Endothelial cell of umbilical vein (primary cell): ENCODE results near the gene NHLRC4. TPM values are rescaled to one million over a fixed set of nuclear protein-coding genes. Genes with fewer than 3 reads are reported as not detected.

Experiments used
- BruUV-seq: library from RNA; stranded (reverse); fragments of 400-500 nt; replicated peaks from 2 replicates; lab custom pipeline; 2021; lab: Mats Ljungman, UMichigan
- CTCF ChIA-PET: fragments of 300-600, 350-600 bp; sonication (Branson Sonifier 250); formaldehyde crosslinking; loops from one replicate; lab custom pipeline; 2021; ENCODE audit warnings: antibody characterized with exemption, inconsistent platforms; lab: Charles Lee
- POLR2A ChIA-PET: fragments of 300-600, 350-600 bp; sonication (Branson Sonifier 250); formaldehyde crosslinking; loops from one replicate; lab custom pipeline; 2021; ENCODE audit warnings: antibody characterized with exemption, inconsistent platforms; lab: Charles Lee
- DNase-seq: peaks from one replicate; pipeline ENCODE4 v3.0.0-alpha.2; 2011; ENCODE audit warnings: low read depth, low spot score
- FAIRE-seq: peaks from 2 replicates; lab custom pipeline; 2011; peaks lifted over from hg19 to GRCh38; lab: Jason Lieb, UNC
- H2AFZ ChIP-seq: 2 replicates; pipeline ENCODE4 v1.6.0; 2012; ENCODE audit warnings: low read depth, low read length, control low read depth, inconsistent platforms
- H3K27ac ChIP-seq: 2 replicates; pipeline ENCODE4 v1.5.1; 2011; ENCODE audit warnings: low read depth, mild to moderate bottlenecking, control low read depth, low read length, moderate library complexity; ENCODE audit not compliant: insufficient read depth
- H3K27me3 ChIP-seq, 2 experiments: 2 replicates each; pipeline versions ENCODE4 v1.6.0 to v1.6.1; 2011; ENCODE audit warnings: low read length in 2 of 2, mixed read lengths in 1 of 2; ENCODE audit not compliant: control insufficient read depth in 2 of 2, insufficient read depth in 2 of 2
- H3K36me3 ChIP-seq, 2 experiments: 2 replicates in 1 of 2; 3 replicates in 1 of 2; pipeline ENCODE4 v1.5.1; 2011; ENCODE audit warnings: low read length in 2 of 2, mild to moderate bottlenecking in 1 of 2, moderate library complexity in 1 of 2; ENCODE audit not compliant: control insufficient read depth in 2 of 2, insufficient read depth in 2 of 2; ENCODE audit errors: extremely low read depth in 1 of 2
- H3K4me1 ChIP-seq: 3 replicates; pipeline ENCODE4 v1.5.1; 2011; ENCODE audit warnings: mild to moderate bottlenecking, low read length; ENCODE audit not compliant: control insufficient read depth, insufficient read depth; ENCODE audit errors: extremely low read depth
- H3K4me2 ChIP-seq: 2 replicates; pipeline ENCODE4 v1.6.1; 2011; ENCODE audit warnings: low read length, control low read depth, mixed read lengths; ENCODE audit not compliant: insufficient read depth
- H3K4me3 ChIP-seq, 3 experiments: fragments of 200-600 bp in 1 of 3; sonication (generic), shearing (Covaris generic) in 1 of 3; replicated peaks in 1 of 3; 2 replicates each; pipeline ENCODE4 v1.5.1; 2011 to 2016; ENCODE audit warnings: control low read depth in 3 of 3, low read length in 3 of 3, mild to moderate bottlenecking in 2 of 3, inconsistent platforms in 1 of 3, low read depth in 1 of 3, moderate library complexity in 1 of 3; ENCODE audit not compliant: insufficient read depth in 1 of 3
- H3K79me2 ChIP-seq: 2 replicates; pipeline ENCODE4 v1.6.0; 2012; ENCODE audit warnings: low read length, inconsistent platforms; ENCODE audit not compliant: control insufficient read depth, insufficient read depth
- H3K9ac ChIP-seq: replicated peaks from 2 replicates; pipeline ENCODE3; 2011; ENCODE audit warnings: low read length, control low read depth; ENCODE audit not compliant: insufficient read depth; ENCODE audit errors: extremely low read depth
- H3K9me1 ChIP-seq: replicated peaks from 3 replicates; pipeline ENCODE4 v1.6.0; 2011; ENCODE audit warnings: mild to moderate bottlenecking, low read length; ENCODE audit not compliant: control insufficient read depth, insufficient read depth; ENCODE audit errors: extremely low read depth
- H3K9me3 ChIP-seq: replicated peaks from 2 replicates; pipeline ENCODE4 v1.5.1; 2012; ENCODE audit warnings: low read length, inconsistent platforms; ENCODE audit not compliant: control insufficient read depth, insufficient read depth
- H4K20me1 ChIP-seq: replicated peaks from 2 replicates; pipeline ENCODE3; 2011; ENCODE audit warnings: mild to moderate bottlenecking, low read length; ENCODE audit not compliant: control insufficient read depth, insufficient read depth; ENCODE audit errors: extremely low read depth
- EZH2 ChIP-seq: IDR thresholded peaks from 2 replicates; pipeline ENCODE4 v1.6.1; 2012; ENCODE audit warnings: borderline replicate concordance, low read depth, mild to moderate bottlenecking, moderate library complexity, low read length, inconsistent platforms; ENCODE audit not compliant: severe bottlenecking
- FOS ChIP-seq: IDR thresholded peaks from 2 replicates; pipeline ENCODE4 v1.6.1; 2011; ENCODE audit warnings: mild to moderate bottlenecking, low read length, moderate library complexity, borderline replicate concordance; ENCODE audit not compliant: insufficient read depth
- GATA2 ChIP-seq: IDR thresholded peaks from 2 replicates; pipeline ENCODE4 v1.7.0; 2011; ENCODE audit warnings: low read depth, mild to moderate bottlenecking, moderate library complexity, mixed read lengths, low read length; ENCODE audit not compliant: insufficient read length, insufficient read depth
- JUN ChIP-seq: IDR thresholded peaks from 2 replicates; pipeline ENCODE4 v1.6.1; 2011; ENCODE audit warnings: borderline replicate concordance, low read depth; ENCODE audit not compliant: insufficient read length, insufficient read depth
- MYC ChIP-seq: IDR thresholded peaks from one replicate; pipeline ENCODE4 v1.6.1; 2011; ENCODE audit warnings: mild to moderate bottlenecking, low read depth, low read length
- POLR2A ChIP-seq: IDR thresholded peaks from 2 replicates; pipeline ENCODE4 v1.6.1; 2012; ENCODE audit warnings: low read depth, mild to moderate bottlenecking, control low read depth, low read length
- POLR2AphosphoS5 ChIP-seq: IDR thresholded peaks from 2 replicates; pipeline ENCODE4 v1.6.1; 2012; ENCODE audit warnings: low read depth, mild to moderate bottlenecking, control low read depth, low read length, moderate library complexity; ENCODE audit not compliant: insufficient read depth
- dilution Hi-C: fragments of 300-500 bp; cut with MboI; formaldehyde crosslinking; loops from one replicate; pipeline ENCODE4 v1.15.0; 2019; ENCODE audit warnings: low sequenced_read_pairs; ENCODE audit not compliant: extremely low pct_ligation_motif_present
- intact Hi-C: fragments of 100-400 bp; cut with micrococcal nuclease; formaldehyde crosslinking; loops from one replicate; pipeline ENCODE4 v1.10.0; 2022
- polyA plus RNA-seq, 4 experiments: library from polyadenylated mRNA; depleted of rRNA in 3 of 4; stranded (reverse) in 3 of 4; unstranded in 1 of 4; fragments of >200 nt; gene quantifications; 2 replicates each; pipeline versions ENCODE4 v1.2.1 to v1.2.3, GENCODE V29; 2011 to 2012; ENCODE audit warnings: missing spikeins in 1 of 4
- total RNA-seq: library from RNA; stranded (reverse); gene quantifications from 2 replicates; pipeline ENCODE4 v1.2.3, GENCODE V29; 2021
- TF ChIP-seq, protein P1 (sequence below): IDR thresholded peaks from 2 replicates; pipeline ENCODE4 v1.6.1; 2011; ENCODE audit not compliant: insufficient read depth, insufficient read length
- TF ChIP-seq, protein P2 (sequence below), 2 donors: IDR thresholded peaks; 1 replicate in 1 of 2; 2 replicates in 1 of 2; pipeline ENCODE4 v1.5.1; 2011; ENCODE audit warnings: low read length in 2 of 2, mild to moderate bottlenecking in 2 of 2, moderate library complexity in 2 of 2, control low read depth in 1 of 2, inconsistent platforms in 1 of 2, low read depth in 1 of 2; ENCODE audit not compliant: insufficient read depth in 1 of 2; ENCODE audit errors: extremely low read depth in 1 of 2

Gene NHLRC4
- total and polyA plus RNA-seq, 2 donors (not counting 3 experiments of a cell fraction or from before 2014, with no cell fraction given): 0.73 to 0.94 TPM

DNA sequence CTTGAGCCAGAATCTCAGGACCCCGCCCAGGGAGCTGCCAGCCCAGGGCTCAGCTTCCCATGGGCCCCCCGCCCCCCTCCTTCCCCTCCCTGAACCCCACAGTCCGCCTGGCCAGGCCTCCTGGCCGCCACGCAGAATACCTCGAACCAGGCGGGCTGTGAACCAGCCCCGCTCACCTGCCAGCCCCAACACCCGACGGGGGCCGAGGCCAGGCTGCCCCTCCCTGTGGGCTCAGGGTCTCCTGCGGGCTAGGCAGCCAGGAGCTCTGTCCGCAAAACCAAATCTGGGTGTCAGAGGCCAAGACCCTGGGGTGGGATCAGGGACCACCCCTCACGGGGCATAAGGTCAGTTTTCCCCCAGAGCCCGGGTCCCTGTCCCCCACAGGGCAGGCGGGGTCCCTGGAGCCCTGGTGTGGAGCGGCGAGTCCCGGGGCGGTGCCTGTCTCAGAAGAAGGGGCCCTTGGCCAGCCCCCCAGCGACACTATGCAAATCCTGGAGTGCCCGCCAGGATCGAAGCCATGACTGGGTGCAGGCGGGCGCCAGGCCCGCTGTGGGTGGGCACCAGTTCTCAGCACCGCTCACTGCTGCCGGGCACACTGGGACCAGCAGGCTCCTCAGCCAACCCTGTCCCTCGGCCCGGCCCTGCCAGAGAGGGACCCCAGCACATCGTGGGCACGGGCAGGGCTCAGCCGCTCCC is 13.1 kb upstream of the NHLRC4 start:
- Histone ChIP-seq H3K79me2 (peaks cover under 1% of the 10 kb centered on the region), H2AFZ (no peak overlapping the region), H4K20me1 (no peaks in the 10 kb centered on the region), H3K27me3 (no peaks in the 10 kb centered on the region), H3K9ac (no peak overlapping the region), H3K4me2 (no peak overlapping the region), H3K9me1 (no peaks in the 10 kb centered on the region), H3K36me3 (peaks cover 0 to 11% of the 10 kb centered on the region in 2 experiments), H3K27ac (no peak overlapping the region), H3K4me1 (peaks cover 6% of the 10 kb centered on the region), H3K4me3 (no peak overlapping the region), H3K9me3 (no peaks in the 10 kb centered on the region)
- ChIA-PET CTCF (interaction anchor here (0.7 to 2.8 kb wide), 4 partner anchors 10 to 26 kb away, joined by 3 to 9 read pairs (median 4); partner anchors contain the start of gene NHLRC4), POLR2A (no interaction called here)
- FAIRE-seq (no peak), DNase-seq (no peak)
- intact Hi-C loops: no loop called here
- TF ChIP-seq FOS: no peak
- TF ChIP-seq JUN: no peak
- TF ChIP-seq, protein P1, sequence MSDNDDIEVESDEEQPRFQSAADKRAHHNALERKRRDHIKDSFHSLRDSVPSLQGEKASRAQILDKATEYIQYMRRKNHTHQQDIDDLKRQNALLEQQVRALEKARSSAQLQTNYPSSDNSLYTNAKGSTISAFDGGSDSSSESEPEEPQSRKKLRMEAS: no peak
- TF ChIP-seq, protein P2, sequence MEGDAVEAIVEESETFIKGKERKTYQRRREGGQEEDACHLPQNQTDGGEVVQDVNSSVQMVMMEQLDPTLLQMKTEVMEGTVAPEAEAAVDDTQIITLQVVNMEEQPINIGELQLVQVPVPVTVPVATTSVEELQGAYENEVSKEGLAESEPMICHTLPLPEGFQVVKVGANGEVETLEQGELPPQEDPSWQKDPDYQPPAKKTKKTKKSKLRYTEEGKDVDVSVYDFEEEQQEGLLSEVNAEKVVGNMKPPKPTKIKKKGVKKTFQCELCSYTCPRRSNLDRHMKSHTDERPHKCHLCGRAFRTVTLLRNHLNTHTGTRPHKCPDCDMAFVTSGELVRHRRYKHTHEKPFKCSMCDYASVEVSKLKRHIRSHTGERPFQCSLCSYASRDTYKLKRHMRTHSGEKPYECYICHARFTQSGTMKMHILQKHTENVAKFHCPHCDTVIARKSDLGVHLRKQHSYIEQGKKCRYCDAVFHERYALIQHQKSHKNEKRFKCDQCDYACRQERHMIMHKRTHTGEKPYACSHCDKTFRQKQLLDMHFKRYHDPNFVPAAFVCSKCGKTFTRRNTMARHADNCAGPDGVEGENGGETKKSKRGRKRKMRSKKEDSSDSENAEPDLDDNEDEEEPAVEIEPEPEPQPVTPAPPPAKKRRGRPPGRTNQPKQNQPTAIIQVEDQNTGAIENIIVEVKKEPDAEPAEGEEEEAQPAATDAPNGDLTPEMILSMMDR (IDR thresholded peaks at IDR 0.05; ENCODE audit: extremely low read depth in 1 of 2, insufficient read depth in 1 of 2, low read depth in 1 of 2, low read length in 2 of 2): no peak
- no peak for TF ChIP-seq POLR2AphosphoS5
- no peak for TF ChIP-seq POLR2A
- TF ChIP-seq MYC: no peak
- no peak for TF ChIP-seq EZH2
- no peak for TF ChIP-seq GATA2
- dilution Hi-C loops: no loop called here
- TSS peak; percentile 56 for BruUV-seq
